NCI-H187 (cell line): ENCODE data around the gene COL15A1.
"Not testable (repeated sequence)": the region's sequence is repeated elsewhere in the genome, so short reads cannot be mapped to it uniquely, and the experiment has no call there.

ENCODE experiments used
- DNase-seq, 2 experiments: peaks; one replicate each; lab custom pipeline; 2025; lab: John Stamatoyannopoulos, UW

The COL15A1 gene

DNA sequence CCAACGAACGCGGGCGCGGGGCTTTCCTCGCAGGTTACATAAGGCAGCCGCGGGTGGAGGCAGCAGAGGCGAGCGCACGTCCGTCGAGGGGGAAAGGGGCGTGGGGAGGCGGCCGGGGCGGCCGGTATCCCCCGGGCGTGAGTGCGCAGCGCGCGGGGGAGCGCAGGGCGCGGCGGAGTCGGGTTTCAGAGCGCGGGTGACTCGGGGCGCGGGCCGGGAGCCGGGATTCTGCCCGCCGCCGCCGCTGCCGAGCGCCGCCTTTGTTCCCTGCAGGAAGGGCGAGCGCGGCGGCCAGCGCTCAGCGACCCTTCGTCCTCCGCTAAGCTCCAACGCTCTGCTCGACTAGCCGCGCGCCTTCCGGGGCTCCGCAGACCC lies at the start of gene COL15A1:
Gene COL15A1 (plus strand): TSS at position 226 of the 375 bp plus-strand sequence. CDS start 155 bp downstream, outside the sequence.
- DNase-seq: no peak

DNA sequence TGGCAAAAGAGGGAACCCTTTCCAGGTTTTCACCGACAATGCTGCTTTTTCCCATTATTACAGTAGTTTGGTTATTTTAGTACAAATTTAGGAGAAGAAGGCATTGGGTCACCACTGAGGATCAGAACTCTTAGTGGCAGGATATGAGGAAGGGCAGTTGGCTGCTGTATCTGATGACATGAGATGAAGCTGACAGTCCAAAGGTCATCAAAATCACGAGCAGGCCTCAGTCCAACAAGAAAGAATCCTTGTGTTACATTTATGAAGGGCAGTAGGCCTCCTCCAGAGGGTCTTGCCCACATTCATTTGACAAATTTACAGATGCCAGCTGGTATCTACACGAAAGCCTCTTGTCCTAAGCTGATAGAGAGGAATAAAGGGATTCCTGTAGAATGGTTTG lies 49.5 kb upstream of the COL15A1 start:
- no peak for DNase-seq

DNA sequence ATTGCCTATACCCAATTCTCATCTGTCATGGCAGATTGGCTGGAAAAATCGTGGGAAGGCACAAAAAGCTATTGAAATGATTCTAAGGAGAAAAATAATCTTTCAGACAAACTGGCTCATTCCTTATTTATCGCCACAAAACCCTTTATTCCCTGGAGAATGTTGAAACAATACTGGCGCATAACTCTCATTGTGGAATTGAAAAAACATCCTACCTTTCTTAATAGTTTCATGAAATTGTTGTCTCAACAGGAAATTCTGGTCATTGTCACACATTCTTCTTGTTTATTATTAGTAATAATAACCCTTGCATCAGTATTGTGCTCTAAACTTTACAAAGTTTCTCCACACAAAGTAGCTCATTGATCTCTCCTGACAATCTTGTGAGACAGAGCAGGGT lies 48.9 kb upstream of the COL15A1 start:
- no peak for DNase-seq

DNA sequence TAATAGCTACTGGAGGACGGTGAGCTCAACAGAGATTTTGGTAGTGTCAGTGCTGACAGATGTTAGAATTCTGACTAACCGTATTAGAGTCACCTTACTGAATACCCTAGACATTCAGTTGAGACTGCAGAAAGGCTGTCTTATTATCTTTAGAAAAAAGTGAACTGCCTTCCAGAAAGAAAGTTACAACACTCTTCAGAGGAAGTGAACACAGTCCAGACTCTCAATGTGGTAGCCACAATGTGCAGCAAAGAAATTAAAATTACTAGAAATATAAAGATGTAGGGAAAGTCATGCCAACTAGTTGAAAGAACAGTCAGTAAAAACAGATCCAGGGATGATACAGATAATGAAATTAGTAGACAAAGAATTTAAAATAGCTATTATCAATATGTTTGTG lies 47.1 kb upstream of the COL15A1 start:
- no peak for DNase-seq

DNA sequence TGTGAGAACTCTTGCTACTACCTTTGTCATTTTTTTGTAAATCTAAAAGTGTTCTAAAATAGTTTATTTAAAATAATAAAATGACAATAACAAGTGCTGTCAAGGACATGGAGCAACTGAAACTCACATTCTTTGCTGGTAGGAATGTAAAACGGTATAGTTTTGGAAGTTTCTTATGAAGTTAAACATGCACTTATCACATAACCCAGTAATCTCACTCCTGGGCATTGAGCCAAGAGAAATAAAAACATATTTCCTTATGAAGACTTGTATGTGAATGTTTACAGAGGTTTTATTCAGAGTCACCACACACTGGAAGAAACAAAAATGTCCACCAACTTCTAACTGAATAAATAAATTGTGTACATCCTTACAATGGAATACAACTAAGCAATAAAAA lies 46.0 kb upstream of the COL15A1 start:
- no peak for DNase-seq

DNA sequence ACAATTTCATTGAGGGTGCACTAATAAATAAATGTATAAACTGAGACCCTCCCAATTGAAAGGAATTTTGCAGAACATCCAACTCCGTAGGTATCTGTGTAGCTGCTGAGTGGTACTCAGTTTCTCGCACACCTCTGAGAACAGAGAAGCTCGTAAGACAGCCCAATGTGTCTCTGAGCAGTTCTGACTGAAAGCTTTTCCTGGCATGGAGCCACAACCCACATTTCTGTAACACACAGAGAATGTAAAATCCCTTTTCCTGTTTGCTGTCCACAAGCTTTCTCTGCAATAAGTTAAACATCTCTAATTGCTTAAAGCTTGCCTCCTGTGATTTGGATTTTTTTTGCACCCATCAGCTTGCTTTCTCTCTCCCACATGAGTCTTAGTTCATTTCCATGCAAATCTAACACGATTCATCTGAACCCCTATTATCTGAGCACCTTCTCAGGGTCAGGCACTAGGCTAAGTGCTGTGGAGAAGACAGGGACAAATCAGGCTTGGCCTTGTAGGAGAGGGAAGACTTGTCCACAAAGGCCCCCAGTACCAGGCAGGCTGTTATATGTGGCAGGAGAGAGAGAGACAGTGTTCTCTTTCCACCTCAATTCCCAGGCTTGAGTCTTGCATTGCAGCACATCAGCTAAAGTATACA lies 44.2 kb upstream of the COL15A1 start:
- DNase-seq: no peak

DNA sequence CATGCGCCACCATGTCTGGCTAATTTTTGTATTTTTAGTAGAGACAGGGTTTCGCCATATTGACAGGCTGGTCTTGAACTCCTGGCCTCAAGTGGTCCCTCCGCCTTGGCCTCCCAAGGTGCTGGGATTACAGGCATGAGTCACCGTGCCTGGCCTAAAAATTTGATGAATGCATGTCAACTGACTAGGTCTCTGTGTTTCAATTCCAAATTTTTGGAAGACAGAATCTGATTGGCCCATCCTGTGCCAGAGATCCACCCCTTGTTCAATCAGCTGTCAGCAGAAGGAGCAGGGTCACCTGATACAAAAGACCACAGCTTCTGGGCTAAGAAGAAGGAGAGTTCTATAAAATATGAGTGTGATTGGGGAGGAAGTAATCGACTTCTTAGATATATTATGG lies 43.5 kb upstream of the COL15A1 start:
- DNase-seq: no peak

DNA sequence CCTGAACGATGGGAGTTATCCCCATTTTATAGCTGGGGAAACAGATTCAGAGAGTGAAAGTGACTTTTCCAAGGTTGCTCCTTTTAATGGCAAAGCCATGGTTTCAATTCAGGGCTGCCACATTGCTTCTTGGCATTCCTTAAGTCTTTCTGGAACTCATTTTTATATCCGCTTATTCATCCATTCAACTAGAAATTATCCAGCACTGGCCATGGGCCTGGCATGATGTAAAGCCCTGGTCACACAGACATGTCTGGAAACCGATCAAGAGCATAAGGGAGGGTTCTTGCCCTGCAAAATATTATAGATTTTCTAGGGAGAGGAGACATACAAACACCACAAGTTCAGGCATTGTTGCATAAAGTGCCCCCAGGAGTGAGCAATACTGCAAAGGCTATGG lies 43.0 kb upstream of the COL15A1 start:
- DNase-seq: no peak

DNA sequence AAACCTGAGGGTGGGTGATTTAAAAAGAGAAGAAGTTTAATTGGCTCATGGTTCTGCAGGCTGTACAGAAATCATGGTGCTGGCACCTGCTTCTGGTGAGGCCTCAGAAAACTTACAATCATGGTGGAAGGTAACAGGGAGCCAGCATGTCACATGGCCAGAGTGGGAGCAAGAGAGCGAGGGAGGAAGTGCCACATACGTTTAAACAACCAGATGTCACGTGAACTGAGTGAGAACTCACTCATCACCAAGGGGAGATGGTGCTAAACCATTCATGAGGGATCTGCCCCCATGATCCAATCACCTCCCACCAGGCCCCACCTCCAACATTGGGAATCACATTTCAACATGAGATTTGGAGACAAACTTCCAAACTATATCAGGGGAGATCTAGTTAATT lies 41.9 kb upstream of the COL15A1 start:
- DNase-seq: not testable (repeated sequence)

DNA sequence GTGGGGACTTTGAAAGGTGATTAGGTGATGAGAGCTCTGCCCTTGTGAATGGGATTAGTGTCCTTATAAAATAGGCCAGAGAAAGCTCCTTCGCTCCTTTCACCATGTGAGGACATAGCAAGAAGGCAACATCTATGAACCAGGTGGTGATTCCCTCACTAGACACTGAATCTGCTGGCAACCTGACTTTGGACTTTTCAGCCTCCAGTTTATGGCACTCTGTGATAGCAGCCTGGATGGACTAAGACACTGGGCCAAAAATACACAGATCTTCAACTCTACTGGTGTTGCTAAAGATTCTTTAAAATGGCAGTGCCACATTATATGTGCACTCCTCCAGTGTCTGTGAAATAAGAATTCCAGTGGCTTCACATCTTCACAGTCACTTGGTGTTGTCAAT lies 41.2 kb upstream of the COL15A1 start:
- DNase-seq: no peak

DNA sequence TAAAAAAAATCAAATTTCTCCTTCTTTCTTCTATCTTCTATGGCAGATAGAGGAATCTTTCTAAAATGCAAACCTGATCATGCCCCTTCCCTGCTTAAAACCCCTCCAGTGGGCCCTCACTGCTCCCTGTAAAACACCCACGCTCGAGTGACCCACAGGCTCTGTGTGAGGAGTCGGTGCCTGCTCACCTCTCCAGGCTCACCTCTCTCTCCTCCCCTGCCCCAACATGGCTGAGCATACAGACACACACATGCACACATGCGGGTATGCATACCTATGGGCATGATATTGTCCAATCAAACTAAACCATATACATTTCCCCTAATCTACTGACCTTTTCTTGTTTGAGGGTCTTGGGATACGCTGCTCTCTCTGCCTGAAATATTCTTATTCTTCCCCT lies 40.8 kb upstream of the COL15A1 start:
- no peak for DNase-seq

DNA sequence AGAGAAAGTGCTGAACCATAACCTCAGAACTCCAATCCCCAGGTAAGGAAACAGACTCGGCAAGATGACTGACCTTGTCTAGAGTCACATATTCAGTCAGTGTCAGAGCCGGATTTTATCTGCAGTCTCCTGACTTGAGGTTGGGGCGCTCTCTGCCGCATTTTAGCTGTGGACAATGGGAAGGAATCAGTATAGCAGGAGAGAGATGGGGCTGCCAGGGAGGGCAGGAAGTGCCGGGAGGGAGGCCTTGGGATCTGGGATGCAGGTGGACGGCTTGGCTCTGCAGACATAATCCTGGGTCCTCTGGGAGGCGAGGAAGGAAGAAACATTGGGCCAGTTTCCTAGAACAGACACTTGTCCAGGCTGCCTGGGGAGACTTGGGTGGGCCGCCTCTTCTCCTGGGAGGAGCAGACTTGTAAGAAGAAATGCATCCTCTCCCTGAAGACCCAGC lies 39.7 kb upstream of the COL15A1 start:
- DNase-seq: no peak

DNA sequence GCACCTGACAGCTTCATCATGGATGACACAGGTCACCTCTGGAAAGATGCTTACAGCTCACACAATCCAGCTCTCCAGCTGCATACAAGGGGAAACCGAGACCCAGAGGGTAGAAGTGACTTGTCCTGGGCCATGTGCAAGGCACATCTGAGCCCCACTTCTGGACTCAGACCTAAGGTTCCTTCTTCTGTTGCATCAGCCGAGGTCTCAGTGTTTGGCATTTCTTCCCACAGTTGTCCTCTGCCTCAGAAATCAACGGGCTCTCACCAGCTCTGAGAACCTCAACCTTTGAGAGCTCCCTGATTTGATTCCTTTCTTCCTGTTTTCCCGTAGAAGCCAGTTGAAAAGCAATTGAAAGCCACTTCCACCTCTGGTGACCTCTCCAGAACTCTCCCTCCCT lies 38.7 kb upstream of the COL15A1 start:
- no peak for DNase-seq

DNA sequence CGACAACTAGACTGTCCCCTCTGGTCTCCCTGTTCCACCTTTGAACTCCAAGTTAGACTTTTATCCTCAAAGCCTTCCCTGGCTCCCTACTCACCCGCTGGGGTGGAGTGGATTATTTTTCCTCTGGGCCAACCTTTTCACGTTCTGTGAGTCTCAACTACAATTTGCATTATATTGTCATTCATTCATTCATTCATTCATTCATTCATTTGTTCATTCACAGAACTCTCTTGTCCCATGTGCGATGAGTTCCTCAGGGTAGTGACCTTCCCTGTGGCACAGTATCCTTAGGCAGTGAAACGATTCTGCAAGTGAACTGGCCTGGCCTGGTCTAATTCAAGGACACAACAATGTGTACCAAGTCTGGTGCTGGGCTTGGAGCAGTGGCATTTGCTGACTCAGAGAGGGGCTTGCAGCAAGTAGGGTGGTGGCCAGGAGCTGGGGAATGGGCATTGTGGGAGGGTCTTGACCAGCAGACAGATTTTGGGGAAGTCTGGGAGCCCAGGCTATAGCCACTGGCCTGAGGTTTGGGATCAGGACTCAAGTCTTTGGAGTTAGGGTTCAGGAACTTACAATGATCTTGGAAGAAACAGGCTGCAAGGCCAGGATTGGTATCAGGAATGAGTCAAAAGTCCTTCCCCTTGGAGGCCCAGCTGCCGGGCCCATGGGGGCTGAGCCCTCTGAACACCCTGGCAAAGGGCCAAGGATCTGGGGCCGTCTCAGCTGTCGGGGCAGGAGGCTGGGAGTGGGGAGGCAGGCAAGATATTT lies 37.2 kb upstream of the COL15A1 start:
- DNase-seq: no peak

DNA sequence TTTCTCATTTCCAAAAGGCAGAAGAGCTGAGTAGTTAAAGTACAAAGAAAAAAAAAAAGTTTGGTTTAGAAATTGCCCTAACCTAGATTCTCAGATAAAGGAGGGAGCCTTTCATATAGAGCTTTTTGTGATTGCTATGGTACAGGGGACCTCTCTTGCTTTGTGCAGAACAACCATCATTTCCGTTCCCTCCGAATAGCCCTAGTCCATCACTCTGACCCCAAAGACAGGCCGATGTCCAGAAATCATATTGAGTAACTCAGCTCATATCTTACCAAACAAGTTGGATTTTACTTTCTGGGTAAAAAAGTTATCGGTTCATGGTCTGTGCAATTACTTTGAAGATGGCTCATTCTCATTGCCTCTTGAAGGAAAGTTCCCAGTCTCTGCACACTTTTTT lies 36.7 kb upstream of the COL15A1 start:
- DNase-seq: no peak

DNA sequence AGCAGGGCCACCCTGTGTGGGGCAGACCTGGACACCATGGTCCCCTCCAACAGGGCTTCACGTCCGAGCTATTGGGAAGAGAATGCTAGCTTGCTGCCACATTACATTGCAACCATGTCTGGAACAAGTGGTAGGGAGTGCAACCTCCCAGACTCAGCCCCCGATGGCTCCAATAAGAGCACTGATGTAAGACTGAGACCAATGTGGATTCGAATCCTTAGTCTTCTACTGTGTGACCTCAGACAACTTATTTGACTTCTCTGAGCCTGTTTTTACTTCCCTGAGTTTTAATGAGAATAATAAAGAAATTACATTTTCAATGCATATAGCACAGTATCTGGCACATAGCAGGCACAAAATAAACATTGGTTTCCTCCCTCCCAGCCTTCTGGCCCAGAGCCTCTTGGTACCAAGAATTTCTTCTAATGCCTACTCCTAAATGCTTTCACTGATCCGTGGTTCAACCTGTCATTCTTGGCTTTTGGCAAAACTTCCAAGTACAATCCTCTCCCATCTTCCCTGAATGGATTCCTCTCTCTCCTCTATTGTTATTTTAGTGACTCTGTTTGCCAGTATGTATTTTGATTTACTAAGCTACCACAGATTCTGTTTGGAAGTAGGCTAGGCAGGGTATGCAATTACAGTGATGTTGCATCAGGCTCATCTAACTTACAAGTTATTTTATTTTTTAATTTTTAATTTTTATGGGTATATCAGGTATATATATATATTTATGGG lies 34.6 kb upstream of the COL15A1 start:
- DNase-seq: no peak

DNA sequence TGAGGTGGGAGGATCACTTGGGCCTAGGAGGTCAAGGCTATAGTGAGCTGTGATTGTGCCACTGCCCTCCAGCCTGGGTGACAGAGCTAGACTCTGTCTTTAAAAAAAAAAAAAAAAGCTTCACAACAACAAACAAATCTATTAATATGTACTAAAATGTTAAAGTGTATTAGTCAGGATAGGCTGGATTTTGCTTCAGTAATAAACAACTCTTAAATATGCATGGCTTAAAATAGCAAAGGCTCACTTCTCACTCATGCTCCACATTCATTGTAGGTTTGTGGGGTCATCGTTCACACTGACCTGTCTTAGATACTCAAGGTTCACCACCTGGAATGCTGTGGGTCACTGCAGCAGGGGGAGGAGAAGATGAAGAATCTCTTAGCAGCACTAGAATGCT lies 33.8 kb upstream of the COL15A1 start:
- DNase-seq: no peak

DNA sequence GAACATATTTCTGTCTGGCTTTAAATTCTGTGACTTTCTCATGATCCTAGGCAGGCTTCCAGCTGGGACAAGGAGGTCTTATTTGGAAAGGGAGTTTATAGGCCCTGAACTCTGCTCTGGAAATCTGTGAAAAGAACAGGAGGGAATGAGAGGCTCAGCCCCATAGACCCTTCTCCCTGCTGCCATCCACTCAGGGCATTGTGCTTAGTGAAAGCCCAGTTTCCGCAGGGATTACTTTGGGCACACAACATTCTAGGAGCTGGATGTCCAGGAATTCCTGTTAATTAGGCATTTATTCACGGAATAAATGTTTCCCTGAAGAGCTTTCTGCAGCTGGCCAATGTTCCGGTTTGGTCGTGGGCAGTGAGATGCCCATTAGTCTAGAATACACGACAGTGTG lies 32.7 kb upstream of the COL15A1 start:
- DNase-seq: no peak

DNA sequence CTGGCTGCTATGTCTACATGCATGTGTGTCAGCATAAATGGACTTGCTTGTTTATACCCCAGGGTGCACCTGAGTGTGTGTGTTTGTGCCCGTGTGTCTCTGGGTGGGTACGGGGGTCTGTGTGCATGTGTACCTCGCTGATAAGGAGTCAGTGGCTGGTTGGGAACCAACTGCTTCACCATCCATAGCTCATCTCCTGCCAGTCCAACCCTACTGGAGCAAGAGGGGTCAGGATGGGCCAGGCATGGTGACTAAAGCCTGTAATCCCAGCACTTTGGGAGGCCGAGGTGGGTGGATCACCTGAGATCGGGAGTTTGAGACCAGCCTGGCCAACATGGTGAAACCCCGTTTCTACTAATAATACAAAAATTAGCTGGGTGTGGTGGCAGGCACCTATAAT lies 32.0 kb upstream of the COL15A1 start:
- DNase-seq: not testable (repeated sequence)

DNA sequence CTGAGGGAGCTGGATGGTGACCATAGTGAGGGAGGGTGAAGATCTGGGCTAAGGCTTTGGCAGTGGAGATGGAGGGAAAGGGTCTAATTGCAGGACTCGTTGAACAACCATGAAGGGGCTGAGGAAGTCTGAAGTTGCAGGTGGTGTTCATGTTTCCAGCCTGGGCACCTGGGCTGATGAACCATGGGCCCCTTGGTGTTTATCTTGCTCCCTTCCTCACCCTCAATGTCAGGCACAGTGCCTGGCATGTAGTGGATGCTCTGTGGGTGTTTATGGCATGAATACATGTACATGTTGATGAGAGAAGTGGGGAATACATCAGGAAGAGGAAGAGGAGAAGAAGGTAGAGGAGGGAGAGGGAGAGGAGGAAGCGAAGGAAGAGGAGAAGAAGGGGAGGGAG lies 31.3 kb upstream of the COL15A1 start:
- no peak for DNase-seq

DNA sequence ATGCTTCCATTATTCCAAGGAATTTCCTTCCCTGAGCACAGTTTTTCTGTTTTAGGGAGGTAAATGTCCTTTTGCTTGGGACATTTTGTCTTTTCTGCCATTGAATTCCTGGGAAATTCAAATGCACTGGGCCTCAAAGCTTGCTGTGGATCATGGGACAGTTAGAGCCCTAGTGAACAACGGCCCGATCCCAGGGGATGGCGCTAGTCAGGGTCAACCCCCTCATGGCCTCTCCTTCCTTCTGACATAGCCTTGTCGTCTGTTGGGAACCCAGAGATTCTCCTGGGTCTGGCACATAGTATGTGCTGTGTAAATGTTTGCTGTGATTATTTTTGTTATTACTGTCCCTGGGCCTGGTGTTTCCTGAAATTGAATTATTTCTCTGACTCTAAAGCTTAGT lies 30.7 kb upstream of the COL15A1 start:
- DNase-seq: no peak

DNA sequence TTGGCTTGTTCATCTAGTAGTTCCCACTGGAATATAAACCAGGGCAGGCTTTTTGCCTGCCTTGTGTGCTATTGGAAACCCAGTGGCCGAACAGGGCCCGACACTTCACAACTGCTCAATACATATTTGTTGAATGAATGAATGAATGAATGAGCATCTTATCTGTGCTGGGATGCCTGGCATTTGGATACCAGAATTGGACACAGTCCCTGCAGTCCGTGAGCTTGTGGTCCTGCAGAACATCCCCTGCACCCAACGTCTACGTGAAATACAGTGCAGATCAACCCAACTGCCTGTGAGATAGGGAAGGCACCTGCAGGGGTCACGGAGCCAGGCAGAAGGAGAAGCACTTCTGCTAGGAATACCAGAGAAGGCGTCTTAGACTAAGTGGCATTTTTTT lies 30.0 kb upstream of the COL15A1 start:
- no peak for DNase-seq

DNA sequence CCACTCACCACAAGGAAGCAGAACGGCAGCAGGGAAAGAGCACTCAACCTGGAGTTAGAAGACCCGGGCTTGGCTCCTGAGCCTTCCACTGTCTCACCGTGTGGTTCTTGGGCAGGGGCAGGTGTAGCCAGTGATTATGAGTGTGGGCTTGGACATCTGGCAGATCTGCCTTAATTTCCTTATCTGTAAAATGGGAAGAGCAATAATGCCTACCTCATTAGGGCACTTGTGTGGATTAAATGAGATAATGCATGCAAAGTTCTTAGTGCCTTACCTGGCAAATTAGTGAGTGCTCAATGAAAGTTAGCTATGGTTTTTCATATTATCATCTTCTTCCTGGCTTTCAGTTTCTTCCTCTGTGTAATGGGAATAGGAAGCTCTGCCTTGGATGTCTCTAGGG lies 28.1 kb upstream of the COL15A1 start:
- DNase-seq: no peak
